MM.1S (cell line): ENCODE data around the gene CBFA2T2.

Source experiments
- DNase-seq: peaks from one replicate; pipeline ENCODE4 v3.0.0-alpha.2; 2015
- H2AFZ ChIP-seq: fragments of 300-600 bp; sonication (generic); 2 replicates; pipeline ENCODE4 v1.6.0; 2016; ENCODE audit warnings: antibody characterized with exemption, low read length
- H3F3A ChIP-seq: fragments of 300-600 bp; sonication (generic); 2 replicates; pipeline ENCODE4 v1.6.1; 2016; ENCODE audit warnings: mild to moderate bottlenecking, antibody characterized with exemption, low read length, moderate library complexity, mixed read lengths; ENCODE audit not compliant: insufficient read depth
- H3K27ac ChIP-seq: fragments of 300-600 bp; sonication (generic); 2 replicates; pipeline ENCODE4 v1.5.1; 2016; ENCODE audit warnings: mild to moderate bottlenecking, low read length
- H3K27me3 ChIP-seq: fragments of 300-600 bp; sonication (generic); replicated peaks from 2 replicates; pipeline ENCODE4 v1.6.0; 2016; ENCODE audit warnings: low read length; ENCODE audit not compliant: insufficient read depth
- H3K36me3 ChIP-seq: fragments of 300-600 bp; sonication (generic); replicated peaks from 2 replicates; pipeline ENCODE4 v1.6.1; 2016; ENCODE audit warnings: mild to moderate bottlenecking, low read length, mixed read lengths; ENCODE audit not compliant: insufficient read depth
- H3K4me1 ChIP-seq: fragments of 300-600 bp; sonication (generic); 2 replicates; pipeline ENCODE4 v1.6.1; 2016; ENCODE audit warnings: low read length, mixed read lengths
- H3K4me2 ChIP-seq: fragments of 300-600 bp; sonication (generic); 2 replicates; pipeline ENCODE4 v1.6.0; 2016; ENCODE audit warnings: low read depth, low read length
- H3K4me3 ChIP-seq: fragments of 300-600 bp; sonication (generic); 2 replicates; pipeline ENCODE4 v1.5.1; 2016; ENCODE audit warnings: low read length, mixed read lengths
- H3K79me2 ChIP-seq: fragments of 300-600 bp; sonication (generic); 2 replicates; pipeline ENCODE4 v1.6.1; 2016; ENCODE audit warnings: mixed run types, low read length, mixed read lengths
- H3K9ac ChIP-seq: fragments of 300-600 bp; sonication (generic); 2 replicates; pipeline ENCODE4 v1.6.1; 2016; ENCODE audit warnings: low read length, mixed read lengths
- H3K9me2 ChIP-seq: fragments of 300-600 bp; sonication (generic); replicated peaks from 2 replicates; pipeline ENCODE4 v1.6.1; 2016; ENCODE audit warnings: mild to moderate bottlenecking, low read length, mixed read lengths; ENCODE audit not compliant: insufficient read depth
- H3K9me3 ChIP-seq: fragments of 300-600 bp; sonication (generic); replicated peaks from 2 replicates; pipeline ENCODE4 v1.6.1; 2016; ENCODE audit warnings: mild to moderate bottlenecking, low read length, mixed read lengths; ENCODE audit not compliant: insufficient read depth
- H4K20me1 ChIP-seq: fragments of 300-600 bp; sonication (generic); 2 replicates; pipeline ENCODE4 v1.6.1; 2016; ENCODE audit warnings: mild to moderate bottlenecking, low read length, moderate library complexity, mixed read lengths; ENCODE audit not compliant: insufficient read depth
- CTCF ChIP-seq: fragments of 300-600 bp; sonication (generic); IDR thresholded peaks from 2 replicates; pipeline ENCODE4 v1.5.1; 2016; ENCODE audit warnings: antibody characterized with exemption, low read length, mixed read lengths
- EZH2 ChIP-seq: fragments of 300-600 bp; sonication (generic); optimal IDR thresholded peaks from 2 replicates; pipeline ENCODE3; 2017; ENCODE audit warnings: low read depth, mild to moderate bottlenecking, antibody characterized with exemption, low read length, mixed read lengths
- EZH2phosphoT487 ChIP-seq: fragments of 300-600 bp; sonication (generic); IDR thresholded peaks from 2 replicates; pipeline ENCODE4 v1.6.1; 2018; ENCODE audit warnings: antibody characterized with exemption, low read length

The CBFA2T2 gene

GRCh38 chr20:33653218-33653899 is 163.5 kb downstream of the CBFA2T2 start:
- H3K4me3 ChIP-seq: no peak overlapping the region
- no peak overlapping the region for H2AFZ ChIP-seq
- H3K79me2 ChIP-seq: no peaks in the 10 kb centered on the region
- no peak overlapping the region for H3K9ac ChIP-seq
- no peak for DNase-seq
- peaks cover 7% of the 10 kb centered on the region; the same call in 1 of the 2 replicates for H3F3A ChIP-seq
- TF ChIP-seq CTCF (peak; percentile 74), EZH2 (no peak)
- H3K27ac ChIP-seq: no peak overlapping the region
- H3K9me3 ChIP-seq: no peaks in the 10 kb centered on the region
- H3K27me3 ChIP-seq: no peaks in the 10 kb centered on the region
- no peaks in the 10 kb centered on the region for H4K20me1 ChIP-seq
- H3K9me2 ChIP-seq: no peaks in the 10 kb centered on the region
- H3K4me2 ChIP-seq: no peak overlapping the region
- peaks cover 11% of the 10 kb centered on the region for H3K4me1 ChIP-seq
- H3K36me3 ChIP-seq: no peaks in the 10 kb centered on the region

DNA sequence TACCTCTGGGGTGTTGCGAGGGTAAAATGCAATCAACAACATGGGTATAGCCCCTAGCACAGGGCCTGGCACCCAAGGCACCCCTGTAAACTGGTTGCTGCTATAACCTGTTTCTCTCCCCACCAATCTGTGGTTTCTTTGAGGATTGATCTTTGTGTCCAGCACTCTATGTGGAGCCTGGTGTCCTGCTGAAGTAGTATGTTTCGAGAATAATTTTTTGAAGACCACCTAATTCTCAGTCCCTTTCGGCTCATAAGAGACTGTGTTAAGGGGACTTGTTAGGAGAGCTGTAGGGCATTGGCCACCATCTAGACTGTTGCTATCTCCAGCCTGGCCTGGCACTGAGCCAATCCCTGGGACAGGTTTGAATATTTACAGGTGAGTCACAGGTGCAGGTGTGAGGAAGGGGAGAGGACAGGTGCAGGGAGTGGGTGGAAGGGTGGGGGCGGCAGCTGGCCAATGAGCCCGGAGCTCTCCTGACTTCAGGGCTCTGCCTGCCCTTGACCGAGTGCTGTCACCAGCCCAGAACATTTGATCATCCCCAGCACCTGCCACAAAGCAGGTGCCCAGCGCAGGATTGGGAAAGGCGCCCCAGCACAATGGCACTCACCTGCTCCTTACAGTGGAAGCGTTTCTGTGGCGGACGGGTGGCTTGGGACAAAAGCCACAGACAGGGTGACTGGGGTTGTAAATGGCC is 164.2 kb downstream of the CBFA2T2 start:
- Histone ChIP-seq H3K9me3 (no peaks in the 10 kb centered on the region), H3K27me3 (no peaks in the 10 kb centered on the region), H2AFZ (no peak overlapping the region), H3F3A (peaks cover under 1% of the 10 kb centered on the region; the same call in 1 of the 2 replicates), H3K79me2 (no peaks in the 10 kb centered on the region), H3K4me2 (no peak overlapping the region), H3K9ac (no peak overlapping the region), H3K36me3 (no peaks in the 10 kb centered on the region), H3K4me1 (peaks cover 4% of the 10 kb centered on the region; the same call in 1 of the 2 replicates), H3K27ac (no peak overlapping the region), H3K9me2 (no peaks in the 10 kb centered on the region), H4K20me1 (no peaks in the 10 kb centered on the region), H3K4me3 (no peak overlapping the region)
- no peak for DNase-seq
- TF ChIP-seq EZH2 (no peak), EZH2phosphoT487 (no peak), CTCF (no peak)

DNA sequence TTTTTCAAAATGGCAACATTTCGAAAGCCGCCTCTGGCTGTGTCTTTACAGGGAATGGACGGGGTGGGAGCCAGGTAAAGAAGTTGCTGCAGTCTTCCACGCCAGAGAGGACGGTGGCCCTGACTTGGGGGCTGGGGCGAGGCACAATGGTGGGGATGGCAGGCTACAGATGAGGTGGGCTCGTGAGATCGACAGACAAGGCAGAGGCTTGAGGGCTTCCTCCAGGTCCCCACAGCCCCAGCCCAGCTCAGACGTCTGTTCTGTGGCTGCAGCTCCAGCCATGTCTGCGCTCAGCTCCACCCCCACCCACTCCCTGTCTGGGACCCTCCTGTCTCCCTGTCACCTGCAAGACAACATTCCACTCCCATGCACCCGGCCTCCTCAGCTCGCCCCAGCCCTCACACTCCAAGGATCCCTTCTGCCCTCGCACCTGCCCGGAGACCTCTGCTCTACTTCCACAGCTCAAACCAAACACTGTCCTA is 164.8 kb downstream of the CBFA2T2 start:
- no peaks in the 10 kb centered on the region; the same call in 1 of the 2 replicates for H3F3A ChIP-seq
- H3K4me2 ChIP-seq: no peak overlapping the region
- no peak overlapping the region for H3K9ac ChIP-seq
- no peak overlapping the region for H2AFZ ChIP-seq
- no peak for DNase-seq
- no peaks in the 10 kb centered on the region for H4K20me1 ChIP-seq
- H3K27me3 ChIP-seq: no peaks in the 10 kb centered on the region
- H3K9me2 ChIP-seq: no peaks in the 10 kb centered on the region
- no peaks in the 10 kb centered on the region for H3K36me3 ChIP-seq
- no peak overlapping the region for H3K4me3 ChIP-seq
- no peaks in the 10 kb centered on the region for H3K9me3 ChIP-seq
- H3K79me2 ChIP-seq: no peaks in the 10 kb centered on the region
- TF ChIP-seq EZH2phosphoT487: no peak
- no peak for TF ChIP-seq CTCF
- no peak for TF ChIP-seq EZH2
- no peak overlapping the region for H3K27ac ChIP-seq
- H3K4me1 ChIP-seq: peaks cover 3% of the 10 kb centered on the region; the same call in 1 of the 2 replicates
